SK-MEL-5 (cell line): Measurements from ENCODE around the gene TNRC6B. TPM values are rescaled to one million over a fixed set of nuclear protein-coding genes. Genes with fewer than 3 reads are reported as not detected.
A peak's percentile ranks its signal among the peaks of the same experiment; 100 is the strongest.
"Not testable (repeated sequence)": the region's sequence is repeated elsewhere in the genome, so short reads cannot be mapped to it uniquely, and the experiment has no call there.

Experiments used
- DNase-seq: peaks from one replicate; pipeline ENCODE4 v3.0.0-alpha.2; 2016; ENCODE audit warnings: low read depth, low spot score
- in situ Hi-C: cut with HindIII; loops from 2 replicates; pipeline ENCODE4 v1.10.0; 2016; ENCODE audit warnings: low sequenced_read_pairs, high pct_unique_total_duplicates, low pct_unique_long_range_greater_than_20kb
- total RNA-seq: library from RNA; depleted of rRNA; stranded (reverse); fragments of >200 nt; shearing (Covaris generic); gene quantifications from 2 replicates; pipeline ENCODE4 v1.2.3, GENCODE V29; 2014

TNRC6B gene
- total RNA-seq, 1 experiment from 2014 or later = 27.9 TPM

GRCh38 chr22:40300316-40300715 lies 122.6 kb downstream of the TNRC6B start:
- in situ Hi-C loops = no loop called here
- no peak for DNase-seq

- in situ Hi-C loops = no loop called here
- no peak for DNase-seq
These were observed 123.4 kb downstream of the TNRC6B start for GRCh38 chr22:40300884-40301672.

GRCh38 chr22:40302149-40302548 lies 124.4 kb downstream of the TNRC6B start:
- in situ Hi-C loops = no loop called here
- no peak for DNase-seq

GRCh38 chr22:40305625-40306024 lies 127.9 kb downstream of the TNRC6B start:
- no peak for DNase-seq
- in situ Hi-C loops = no loop called here

GRCh38 chr22:40308999-40309573 lies 131.4 kb downstream of the TNRC6B start:
- in situ Hi-C loops = no loop called here
- no peak for DNase-seq

GRCh38 chr22:40309631-40310030 lies 131.9 kb downstream of the TNRC6B start:
- DNase-seq = no peak
- in situ Hi-C loops = no loop called here

- DNase-seq = peak; percentile 83
- in situ Hi-C loops = no loop called here
These were observed 132.5 kb downstream of the TNRC6B start for GRCh38 chr22:40310081-40310767.

- in situ Hi-C loops = no loop called here
- DNase-seq = no peak
These were observed 133.0 kb downstream of the TNRC6B start for GRCh38 chr22:40310768-40311120.

- DNase-seq, in situ Hi-C loops: not testable (repeated sequence)
These were observed 133.9 kb downstream of the TNRC6B start for GRCh38 chr22:40311646-40312045.

GRCh38 chr22:40312050-40312449 lies 134.3 kb downstream of the TNRC6B start:
- in situ Hi-C loops = no loop called here
- no peak for DNase-seq

GRCh38 chr22:40313007-40313406 lies 135.3 kb downstream of the TNRC6B start:
- DNase-seq = no peak
- in situ Hi-C loops = no loop called here

- DNase-seq = no peak
- in situ Hi-C loops = no loop called here
These were observed 136.3 kb downstream of the TNRC6B start for GRCh38 chr22:40314041-40314440.

GRCh38 chr22:40320687-40321086 lies 143.0 kb downstream of the TNRC6B start:
- in situ Hi-C loops = no loop called here
- DNase-seq = no peak

- DNase-seq = peak; percentile 51
- in situ Hi-C loops = no loop called here
These were observed 144.3 kb downstream of the TNRC6B start for GRCh38 chr22:40322021-40322420.

GRCh38 chr22:40322818-40323447 lies 145.2 kb downstream of the TNRC6B start:
- in situ Hi-C loops = no loop called here
- no peak for DNase-seq

GRCh38 chr22:40323681-40324171 lies 146.0 kb downstream of the TNRC6B start:
- in situ Hi-C loops = no loop called here

GRCh38 chr22:40324468-40325305 lies 147.0 kb downstream of the TNRC6B start:
- in situ Hi-C loops = no loop called here
- DNase-seq = no peak

More at GRCh38 chr22:40323681-40324171, 146.0 kb downstream of the TNRC6B start:
- DNase-seq = no peak
